Stimulated activated CD4-positive, alpha-beta T cell treated with anti-CD3 and anti-CD28 coated beads, Interleukin-1b, Interleukin-23, amount 100 ng/mL, for 48 hours (primary cell): ENCODE measurements around the gene ZSWIM6.

Source experiments
- DNase-seq: peaks from one replicate; pipeline ENCODE4 v3.0.0-alpha.2; 2020

The ZSWIM6 gene

GRCh38 chr5:61567337-61567736, 235.3 kb downstream of the ZSWIM6 start:
- DNase-seq = no peak

- DNase-seq = no peak
These were observed 237.3 kb downstream of the ZSWIM6 start for GRCh38 chr5:61569353-61569752.

DNA sequence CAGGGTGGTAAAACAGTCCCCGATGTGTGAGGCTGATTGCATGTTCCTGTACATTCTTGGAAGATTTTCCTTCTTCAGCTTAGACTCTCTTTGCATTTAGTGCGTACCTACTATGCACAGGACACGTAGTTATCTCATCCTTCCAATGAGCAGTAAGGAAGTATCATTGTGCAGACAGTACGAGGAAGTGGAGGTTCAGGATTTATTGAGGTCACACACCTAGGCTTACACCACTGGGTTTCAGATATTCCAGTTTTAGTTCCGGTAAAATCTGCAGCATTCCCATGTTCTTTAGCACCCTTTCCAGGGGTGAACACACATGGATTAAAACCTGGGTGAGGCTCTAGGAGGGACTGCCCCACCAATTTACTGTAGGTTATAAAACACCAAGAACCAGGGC, 238.7 kb downstream of the ZSWIM6 start:
- no peak for DNase-seq

- DNase-seq = no peak
These were observed 240.9 kb downstream of the ZSWIM6 start for GRCh38 chr5:61572959-61573358.

DNA sequence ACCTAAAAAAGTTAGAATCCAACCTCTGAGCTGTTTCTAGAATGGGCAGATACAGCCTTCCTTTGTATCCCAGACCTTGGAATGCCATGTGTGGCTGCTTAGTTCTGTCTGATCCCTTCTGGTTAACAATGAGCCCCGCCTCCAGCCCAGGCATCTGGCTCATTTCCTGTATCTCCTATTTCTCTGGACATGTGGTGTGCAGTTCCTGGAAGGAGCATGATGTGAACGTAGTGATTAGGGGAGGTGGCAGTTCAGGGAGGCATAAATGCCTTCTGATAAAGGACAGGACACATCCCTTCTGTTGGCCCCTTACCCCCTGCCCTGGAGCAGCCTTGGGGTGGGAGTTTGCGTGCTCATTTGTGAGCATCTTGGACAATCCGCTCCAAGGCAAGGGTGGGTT, 243.0 kb downstream of the ZSWIM6 start:
- no peak for DNase-seq

GRCh38 chr5:61575581-61575980, 243.5 kb downstream of the ZSWIM6 start:
- no peak for DNase-seq

GRCh38 chr5:61576556-61576955, 244.5 kb downstream of the ZSWIM6 start:
- no peak for DNase-seq

- DNase-seq = no peak
These were observed 246.9 kb downstream of the ZSWIM6 start for GRCh38 chr5:61578858-61579503.

DNA sequence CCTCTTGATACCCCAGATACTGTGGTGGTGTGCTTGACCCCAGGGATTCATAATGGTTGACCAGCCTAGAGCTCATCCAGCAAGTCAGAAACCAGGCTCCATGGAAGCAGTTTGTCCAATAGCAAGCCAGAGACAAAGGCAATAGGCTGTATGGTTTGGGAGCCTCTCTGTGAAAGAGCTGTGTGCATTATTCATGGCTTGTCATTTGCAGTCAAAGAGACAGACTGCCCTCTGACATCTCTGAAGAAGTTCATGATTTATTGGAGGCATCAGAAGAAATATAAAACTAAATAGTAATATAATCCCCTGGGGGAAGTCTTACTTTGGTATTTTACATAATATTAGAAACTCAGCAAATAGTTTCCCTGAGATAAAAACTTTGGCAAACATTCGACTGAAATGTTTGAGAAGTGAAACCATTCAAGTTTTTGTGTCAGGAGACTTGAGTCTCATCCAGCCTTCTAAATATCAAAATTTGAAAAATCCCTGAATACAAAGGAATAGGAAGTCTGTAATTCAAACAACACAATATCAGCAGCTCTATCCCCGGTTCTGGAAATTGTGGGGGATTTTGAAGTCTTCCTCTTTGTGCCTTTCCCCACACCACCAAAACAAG, 250.3 kb downstream of the ZSWIM6 start:
- DNase-seq = no peak

- no peak for DNase-seq
These were observed 250.8 kb downstream of the ZSWIM6 start for GRCh38 chr5:61582887-61583286.

DNA sequence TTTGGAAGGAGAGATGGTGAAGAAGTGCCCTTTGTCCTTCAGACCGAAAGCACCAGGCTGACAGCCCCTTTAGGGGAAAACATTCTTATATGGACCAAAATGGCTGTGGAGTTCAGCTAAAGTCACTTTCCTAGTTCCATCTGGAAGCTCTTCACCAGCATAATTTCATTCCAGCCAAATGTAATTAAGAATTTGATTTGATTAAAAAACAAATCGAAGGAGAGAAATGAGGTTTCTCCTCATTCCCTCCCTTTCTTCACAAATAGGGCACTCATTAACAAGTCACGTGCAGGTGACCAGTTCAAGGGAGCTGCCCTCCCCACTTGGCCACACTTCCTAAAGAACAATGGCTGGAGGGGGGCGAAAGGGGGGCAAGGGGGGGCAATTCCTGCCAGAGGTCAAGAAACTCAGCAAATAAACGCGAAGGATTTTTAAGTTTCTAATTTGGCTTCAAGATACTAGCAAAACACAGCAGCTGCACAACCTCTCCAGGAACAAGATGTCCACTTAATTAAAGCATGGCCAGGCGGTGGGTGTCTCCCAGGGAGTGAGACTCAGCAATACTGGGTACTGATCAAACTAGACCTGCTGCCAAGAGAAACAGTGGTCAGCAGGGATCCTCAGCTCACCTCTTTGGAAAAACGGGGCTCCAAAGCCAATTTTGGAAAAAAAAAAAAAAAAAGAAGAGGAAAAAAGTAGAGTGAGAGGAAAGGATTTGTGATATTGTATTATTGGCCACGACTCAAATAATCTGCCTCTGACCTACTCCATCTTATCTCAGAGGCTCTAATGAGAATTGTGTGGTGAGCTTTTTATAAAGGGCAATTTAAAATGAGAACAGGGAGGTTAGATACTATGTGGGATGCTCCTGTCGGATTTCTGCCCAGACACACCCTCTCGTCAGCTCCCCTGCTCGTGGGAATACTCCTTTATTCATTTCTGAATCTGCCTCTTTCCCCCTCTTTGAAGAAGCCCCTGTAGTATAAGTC, 254.3 kb downstream of the ZSWIM6 start:
- no peak for DNase-seq

DNA sequence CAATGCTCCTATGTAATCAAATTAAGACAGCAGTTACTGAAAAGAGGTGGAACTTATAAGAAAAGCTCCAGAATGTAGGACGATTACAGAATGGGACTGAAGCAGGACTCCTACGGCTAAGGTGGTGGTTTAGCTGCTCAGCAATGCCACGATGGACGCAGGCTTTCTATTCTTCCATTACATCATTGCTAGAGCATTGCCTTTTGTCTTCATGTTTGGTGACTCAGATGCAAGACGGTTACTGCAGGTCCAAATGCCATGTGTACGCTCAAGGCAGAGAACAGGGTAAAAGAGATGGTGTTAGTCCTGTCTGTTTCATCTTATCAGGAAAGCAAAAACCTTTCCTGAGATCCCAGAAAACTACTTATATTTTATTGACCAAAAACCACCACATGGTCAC, 255.1 kb downstream of the ZSWIM6 start:
- no peak for DNase-seq

DNA sequence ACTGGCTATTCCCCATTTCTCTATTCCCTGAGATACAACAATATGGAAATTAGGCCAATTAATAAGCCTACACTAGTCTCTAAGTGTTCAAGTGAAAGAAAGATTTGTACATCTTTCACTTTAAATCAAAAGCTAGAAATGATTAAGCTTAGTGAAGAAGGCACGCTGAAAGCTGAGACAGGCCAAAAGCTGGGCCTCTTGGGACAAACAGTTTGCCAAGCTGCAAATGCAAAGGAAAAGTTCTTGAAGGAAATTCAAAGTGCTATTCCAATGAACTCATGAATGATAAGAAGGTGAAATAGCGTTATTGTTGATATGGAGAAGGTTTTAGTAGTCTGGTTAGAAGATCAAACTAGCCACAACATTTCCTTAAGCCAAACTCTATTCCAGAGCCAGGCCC, 256.2 kb downstream of the ZSWIM6 start:
- no peak for DNase-seq

- no peak for DNase-seq
These were observed 257.9 kb downstream of the ZSWIM6 start for GRCh38 chr5:61589946-61590345.

- no peak for DNase-seq
These were observed 258.4 kb downstream of the ZSWIM6 start for GRCh38 chr5:61590473-61590872.

DNA sequence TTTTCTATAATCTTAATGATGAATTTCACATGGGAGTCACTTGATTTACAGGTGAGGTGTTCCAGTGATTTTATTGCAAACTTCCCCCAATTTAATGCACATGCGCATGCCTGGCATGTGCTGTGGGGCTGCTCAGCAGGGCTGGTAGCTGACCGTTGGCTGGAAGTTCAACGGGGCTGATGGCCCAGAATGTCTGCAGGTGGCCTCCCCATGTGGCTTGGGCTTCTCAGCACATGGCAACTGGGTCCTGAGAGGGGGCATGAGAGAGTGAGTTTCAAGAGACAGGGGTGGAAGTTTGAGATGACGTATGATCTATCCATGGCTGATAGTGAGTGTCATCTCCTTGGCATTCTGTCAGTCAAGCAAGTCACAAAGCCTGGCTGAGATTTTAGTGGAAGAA, 259.8 kb downstream of the ZSWIM6 start:
- no peak for DNase-seq

- no peak for DNase-seq
These were observed 263.4 kb downstream of the ZSWIM6 start for GRCh38 chr5:61595426-61595825.
